Uterus (tissue), 4 donors: ENCODE results near the gene FSD2. TPM values are rescaled to one million over a fixed set of nuclear protein-coding genes. Genes with fewer than 3 reads are reported as not detected.

Experiments used
- DNase-seq, 2 donors: peaks; one replicate each; pipeline ENCODE4 v3.0.0-alpha.2; 2019 to 2020
- H3K27ac ChIP-seq, 2 donors: fragments of 200-600 bp; sonication (generic); 1 replicate in 1 of 2; 2 replicates in 1 of 2; pipeline ENCODE4 v1.5.1; 2016 to 2018
- H3K27me3 ChIP-seq, 2 donors: fragments of 200-600 bp; sonication (generic); one replicate each; pipeline ENCODE4 v1.5.1; 2018 to 2019; ENCODE audit warnings: control low read depth in 1 of 2
- H3K36me3 ChIP-seq, 2 donors: fragments of 200-600 bp; sonication (generic); one replicate each; pipeline ENCODE4 v1.5.1; 2019; ENCODE audit warnings: control low read depth in 1 of 2
- H3K4me1 ChIP-seq, 2 donors: fragments of 200-600 bp; sonication (generic); one replicate each; pipeline ENCODE4 v1.5.1; 2018 to 2019; ENCODE audit warnings: control low read depth in 1 of 2
- H3K4me3 ChIP-seq, 2 donors: fragments of 200-600 bp; sonication (generic); 1 replicate in 1 of 2; 2 replicates in 1 of 2; pipeline ENCODE4 v1.5.1; 2018 to 2019; ENCODE audit warnings: mild to moderate bottlenecking in 1 of 2
- H3K9me3 ChIP-seq, 2 donors: fragments of 200-600 bp; sonication (generic); one replicate each; pipeline ENCODE4 v1.5.1; 2019; ENCODE audit warnings: control low read depth in 1 of 2
- CTCF ChIP-seq, 4 experiments: fragments of 200-600 bp in 2 of 4; fragments of 450-650 bp in 2 of 4; sonication (generic) in 2 of 4; IDR thresholded peaks; one replicate each; pipeline ENCODE4 v1.5.1; 2016 to 2019; ENCODE audit warnings: antibody characterized with exemption in 4 of 4, mild to moderate bottlenecking in 2 of 4, moderate library complexity in 1 of 4
- POLR2A ChIP-seq, 2 donors: fragments of 450-650 bp; IDR thresholded peaks; one replicate each; pipeline ENCODE4 v1.6.1; 2016; ENCODE audit warnings: antibody characterized with exemption in 2 of 2, mild to moderate bottlenecking in 1 of 2, moderate library complexity in 1 of 2
- intact Hi-C: fragments of 100-400 bp; cut with DNase I; formaldehyde crosslinking; loops from one replicate; pipeline ENCODE4 v1.15.1; 2023; ENCODE audit warnings: low total_unique reads
- total RNA-seq, 4 donors: library from RNA; depleted of rRNA in 3 of 4; stranded (reverse); fragments of >200 nt in 3 of 4; gene quantifications; one replicate each; pipeline versions ENCODE4 v1.1.0 to v1.2.4, GENCODE V29; 2014 to 2023
- donor health status: DM: yes; HTN: yes; CAD: no.

Gene FSD2
- total RNA-seq, 4 donors from 2014 or later: not detected

- H3K9me3 ChIP-seq: no peaks in the 10 kb centered on the region
- intact Hi-C loops: no loop called here
- H3K27ac ChIP-seq: no peak overlapping the region
- no peak for TF ChIP-seq CTCF (IDR thresholded peaks at IDR 0.05)
- no peak for TF ChIP-seq POLR2A (IDR thresholded peaks at IDR 0.05)
- H3K27me3 ChIP-seq: no peaks in the 10 kb centered on the region
- H3K4me1 ChIP-seq: no peaks in the 10 kb centered on the region
- DNase-seq: no peak
- H3K4me3 ChIP-seq: no peak overlapping the region
- no peaks in the 10 kb centered on the region for H3K36me3 ChIP-seq
Measured at GRCh38 chr15:82781349-82781748, 24.5 kb downstream of the FSD2 start.

GRCh38 chr15:82778755-82779154 is 27.1 kb downstream of the FSD2 start:
- no peaks in the 10 kb centered on the region for H3K4me1 ChIP-seq
- DNase-seq: no peak
- H3K27ac ChIP-seq: no peak overlapping the region
- H3K9me3 ChIP-seq: no peaks in the 10 kb centered on the region
- intact Hi-C loops: no loop called here
- no peaks in the 10 kb centered on the region for H3K27me3 ChIP-seq
- H3K36me3 ChIP-seq: no peaks in the 10 kb centered on the region
- no peak overlapping the region for H3K4me3 ChIP-seq
- no peak for TF ChIP-seq CTCF (IDR thresholded peaks at IDR 0.05)
- no peak for TF ChIP-seq POLR2A (IDR thresholded peaks at IDR 0.05)

GRCh38 chr15:82774496-82774895 is 31.4 kb downstream of the FSD2 start:
- Histone ChIP-seq H3K4me3 (no peak overlapping the region), H3K4me1 (no peaks in the 10 kb centered on the region), H3K27ac (no peak overlapping the region), H3K36me3 (no peaks in the 10 kb centered on the region), H3K9me3 (no peaks in the 10 kb centered on the region), H3K27me3 (no peaks in the 10 kb centered on the region)
- TF ChIP-seq POLR2A (IDR thresholded peaks at IDR 0.05) (no peak), CTCF (IDR thresholded peaks at IDR 0.05) (no peak)
- intact Hi-C loops: no loop called here
- no peak for DNase-seq

- TF ChIP-seq POLR2A (IDR thresholded peaks at IDR 0.05) (no peak), CTCF (IDR thresholded peaks at IDR 0.05) (no peak)
- Histone ChIP-seq H3K36me3 (no peaks in the 10 kb centered on the region), H3K9me3 (no peaks in the 10 kb centered on the region), H3K4me3 (no peak overlapping the region), H3K27me3 (no peaks in the 10 kb centered on the region), H3K4me1 (no peaks in the 10 kb centered on the region), H3K27ac (no peak overlapping the region)
- no peak for DNase-seq
- intact Hi-C loops: no loop called here
Measured at GRCh38 chr15:82771789-82772607, 33.9 kb downstream of the FSD2 start.

- Histone ChIP-seq H3K9me3 (no peaks in the 10 kb centered on the region), H3K4me3 (no peak overlapping the region), H3K27ac (no peak overlapping the region), H3K27me3 (no peaks in the 10 kb centered on the region), H3K36me3 (no peaks in the 10 kb centered on the region), H3K4me1 (no peaks in the 10 kb centered on the region)
- no peak for DNase-seq
- intact Hi-C loops: no loop called here
- TF ChIP-seq CTCF (IDR thresholded peaks at IDR 0.05) (no peak), POLR2A (IDR thresholded peaks at IDR 0.05) (no peak)
Measured at GRCh38 chr15:82768414-82769054, 37.3 kb downstream of the FSD2 start.
